CD4-positive, alpha-beta T cell treated with Interferon gamma for 1 hour (primary cell): ENCODE measurements around the gene PTPRC.

Source experiments
- DNase-seq: peaks from one replicate; pipeline ENCODE4 v3.0.0-alpha.2; 2020

Gene PTPRC

GRCh38 chr1:198649232-198649967 is 10.6 kb downstream of the PTPRC start:
- no peak for DNase-seq

GRCh38 chr1:198649968-198650338 is 11.1 kb downstream of the PTPRC start:
- no peak for DNase-seq

GRCh38 chr1:198650506-198650905 is 11.7 kb downstream of the PTPRC start:
- no peak for DNase-seq

GRCh38 chr1:198651650-198652400 is 13.0 kb downstream of the PTPRC start:
- no peak for DNase-seq

- DNase-seq, result no peak
These were observed 15.1 kb downstream of the PTPRC start for GRCh38 chr1:198653808-198654413.

- no peak for DNase-seq
These were observed 16.8 kb downstream of the PTPRC start for GRCh38 chr1:198655459-198656121.

- DNase-seq, result peak; percentile 88
These were observed 17.7 kb downstream of the PTPRC start for GRCh38 chr1:198656500-198656932.

- DNase-seq, result peak; percentile 42
These were observed 18.8 kb downstream of the PTPRC start for GRCh38 chr1:198657550-198658064.

GRCh38 chr1:198660341-198661261 is 21.8 kb downstream of the PTPRC start:
- no peak for DNase-seq

GRCh38 chr1:198662821-198663220 is 24.0 kb downstream of the PTPRC start:
- DNase-seq, result no peak

GRCh38 chr1:198664068-198664788 is 25.4 kb downstream of the PTPRC start:
- no peak for DNase-seq

- DNase-seq, result no peak
These were observed 28.3 kb downstream of the PTPRC start for GRCh38 chr1:198667186-198667585.

GRCh38 chr1:198667807-198668206 is 29.0 kb downstream of the PTPRC start:
- DNase-seq, result no peak

GRCh38 chr1:198669023-198669698 is 30.3 kb downstream of the PTPRC start:
- DNase-seq, result peak; percentile 58

- no peak for DNase-seq
These were observed 30.9 kb downstream of the PTPRC start for GRCh38 chr1:198669771-198670170.

- no peak for DNase-seq
These were observed 32.3 kb downstream of the PTPRC start for GRCh38 chr1:198671136-198671535.

- no peak for DNase-seq
These were observed 33.3 kb downstream of the PTPRC start for GRCh38 chr1:198672124-198672523.

GRCh38 chr1:198674009-198674408 is 35.2 kb downstream of the PTPRC start:
- DNase-seq, result no peak

- no peak for DNase-seq
These were observed 37.4 kb downstream of the PTPRC start for GRCh38 chr1:198676253-198676652.

- no peak for DNase-seq
These were observed 38.2 kb downstream of the PTPRC start for GRCh38 chr1:198677027-198677426.

- DNase-seq, result no peak
These were observed 39.0 kb downstream of the PTPRC start for GRCh38 chr1:198677871-198678270.
